Neural crest cell (in vitro differentiated cells): ENCODE results near the gene AFAP1. TPM values are rescaled to one million over a fixed set of nuclear protein-coding genes. Genes with fewer than 3 reads are reported as not detected.
A peak's percentile ranks its signal among the peaks of the same experiment; 100 is the strongest.
"Not testable (repeated sequence)": the region's sequence is repeated elsewhere in the genome, so short reads cannot be mapped to it uniquely, and the experiment has no call there.

Source experiments
- DNase-seq: peaks from one replicate; pipeline ENCODE4 v3.0.0; 2021; ENCODE audit warnings: low read depth, mixed read lengths, low spot score
- H3K27ac Mint-ChIP-seq: one replicate; pipeline ENCODE4 v1.8.0; 2021; ENCODE audit warnings: mild to moderate bottlenecking, mixed read lengths; ENCODE audit not compliant: unreplicated experiment
- H3K27me3 Mint-ChIP-seq: 2 replicates; pipeline ENCODE4 v1.8.0; 2021; ENCODE audit warnings: low read depth, mild to moderate bottlenecking, mixed read lengths
- H3K36me3 Mint-ChIP-seq: 2 replicates; pipeline ENCODE4 v1.8.0; 2021; ENCODE audit warnings: low read depth, mild to moderate bottlenecking, mixed read lengths
- H3K4me1 Mint-ChIP-seq: 2 replicates; pipeline ENCODE4 v1.8.0; 2021; ENCODE audit warnings: mixed read lengths
- H3K4me3 Mint-ChIP-seq: one replicate; pipeline ENCODE4 v1.8.0; 2021; ENCODE audit warnings: mild to moderate bottlenecking, mixed read lengths
- H3K9me3 Mint-ChIP-seq: 2 replicates; pipeline ENCODE4 v1.8.0; 2021; ENCODE audit warnings: mixed read lengths
- CTCF ChIP-seq: fragments of 200-600 bp; sonication (generic); conservative IDR thresholded peaks from 2 replicates; pipeline ENCODE4 v1.5.0; 2021; ENCODE audit warnings: antibody characterized with exemption, mild to moderate bottlenecking
- total RNA-seq: library from RNA; stranded (reverse); gene quantifications from 2 replicates; pipeline ENCODE4 v1.2.1, GENCODE V29; 2021

AFAP1 gene
- total RNA-seq, 1 donor from 2014 or later: 28.1 TPM

GRCh38 chr4:7950301-7951092 lies 10.8 kb upstream of the AFAP1 start:
- no peak for TF ChIP-seq CTCF
- DNase-seq: no peak
- H3K9me3 Mint-ChIP-seq: peaks cover 9% of the 10 kb centered on the region
- peaks cover 15% of the 10 kb centered on the region for H3K4me1 Mint-ChIP-seq
- no peaks in the 10 kb centered on the region for H3K36me3 Mint-ChIP-seq
- no peaks in the 10 kb centered on the region for H3K27me3 Mint-ChIP-seq
- no peak overlapping the region for H3K4me3 Mint-ChIP-seq
- H3K27ac Mint-ChIP-seq: peak overlapping the region; percentile 77

GRCh38 chr4:7949759-7950158 lies 10.1 kb upstream of the AFAP1 start:
- TF ChIP-seq CTCF: no peak
- no peak for DNase-seq
- Mint-ChIP-seq H3K27me3 (no peaks in the 10 kb centered on the region), H3K36me3 (no peaks in the 10 kb centered on the region), H3K4me3 (no peak overlapping the region), H3K9me3 (peaks cover 9% of the 10 kb centered on the region), H3K27ac (no peak overlapping the region), H3K4me1 (peaks cover 15% of the 10 kb centered on the region)

- Mint-ChIP-seq H3K9me3 (peaks cover 6% of the 10 kb centered on the region), H3K27me3 (no peaks in the 10 kb centered on the region), H3K4me3 (no peak overlapping the region), H3K27ac (no peak overlapping the region), H3K36me3 (no peaks in the 10 kb centered on the region), H3K4me1 (peaks cover 15% of the 10 kb centered on the region)
- DNase-seq: no peak
- TF ChIP-seq CTCF: no peak
Measured at GRCh38 chr4:7947927-7948326, 8.3 kb upstream of the AFAP1 start.

- Mint-ChIP-seq H3K4me3 (no peak overlapping the region), H3K27me3 (no peaks in the 10 kb centered on the region), H3K36me3 (no peaks in the 10 kb centered on the region), H3K4me1 (peaks cover 21% of the 10 kb centered on the region), H3K9me3 (no peaks in the 10 kb centered on the region), H3K27ac (peak overlapping the region; percentile 93)
- no peak for TF ChIP-seq CTCF
- DNase-seq: no peak
Measured at GRCh38 chr4:7945709-7946380, 6.2 kb upstream of the AFAP1 start.

GRCh38 chr4:7944599-7945220 lies 5.0 kb upstream of the AFAP1 start:
- Mint-ChIP-seq H3K27ac (no peak overlapping the region), H3K4me3 (no peak overlapping the region), H3K4me1 (peaks cover 21% of the 10 kb centered on the region), H3K36me3 (no peaks in the 10 kb centered on the region), H3K27me3 (no peaks in the 10 kb centered on the region), H3K9me3 (no peaks in the 10 kb centered on the region)
- no peak for DNase-seq
- no peak for TF ChIP-seq CTCF

GRCh38 chr4:7943688-7944087 lies 4.0 kb upstream of the AFAP1 start:
- H3K4me1 Mint-ChIP-seq: peaks cover 11% of the 10 kb centered on the region
- H3K9me3 Mint-ChIP-seq, H3K4me3 Mint-ChIP-seq, H3K36me3 Mint-ChIP-seq, DNase-seq, H3K27me3 Mint-ChIP-seq, H3K27ac Mint-ChIP-seq: not testable (repeated sequence)
